GM12891 (cell line): Measurements from ENCODE around the gene PRKAB2.
A peak's percentile ranks its signal among the peaks of the same experiment; 100 is the strongest.
"Not testable (repeated sequence)": the region's sequence is repeated elsewhere in the genome, so short reads cannot be mapped to it uniquely, and the experiment has no call there.

Source experiments
- DNase-seq: peaks from one replicate; pipeline ENCODE4 v3.0.0; 2011; ENCODE audit warnings: low spot score; ENCODE audit not compliant: insufficient read length
- FAIRE-seq: peaks from 2 replicates; lab custom pipeline; 2011; peaks lifted over from hg19 to GRCh38; lab: Jason Lieb, UNC
- PAX5 ChIP-seq: IDR thresholded peaks from 2 replicates; pipeline ENCODE4 v1.6.1; 2011; ENCODE audit warnings: low read length, moderate library complexity, mild to moderate bottlenecking; ENCODE audit not compliant: insufficient read depth, severe bottlenecking
- POLR2A ChIP-seq: IDR thresholded peaks from 2 replicates; pipeline ENCODE4 v1.6.1; 2011; ENCODE audit warnings: low read depth, low read length, control low read depth
- POLR2AphosphoS5 ChIP-seq: IDR thresholded peaks from 2 replicates; pipeline ENCODE4 v1.6.1; 2011; ENCODE audit warnings: low read depth, low read length, control low read depth
- POU2F2 ChIP-seq: IDR thresholded peaks from 2 replicates; pipeline ENCODE4 v1.6.1; 2011; ENCODE audit warnings: low read depth, mild to moderate bottlenecking, control low read depth, low read length, moderate library complexity
- SPI1 ChIP-seq: IDR thresholded peaks from 2 replicates; pipeline ENCODE4 v1.6.1; 2011; ENCODE audit warnings: low read depth, low read length, control low read depth
- TAF1 ChIP-seq: IDR thresholded peaks from 2 replicates; pipeline ENCODE4 v1.6.1; 2011; ENCODE audit warnings: low read depth, low read length, control low read depth

Gene PRKAB2

GRCh38 chr1:147185432-147185831, 13.2 kb upstream of the PRKAB2 start:
- no peak for DNase-seq
- TF ChIP-seq SPI1 = no peak
- no peak for TF ChIP-seq POLR2A
- no peak for TF ChIP-seq PAX5
- no peak for TF ChIP-seq POU2F2
- no peak for TF ChIP-seq POLR2AphosphoS5
- TF ChIP-seq TAF1 = no peak
- FAIRE-seq = no peak

- no peak for TF ChIP-seq SPI1
- FAIRE-seq (no peak), DNase-seq (no peak)
These were observed 5.5 kb upstream of the PRKAB2 start for GRCh38 chr1:147177611-147178380.

DNA sequence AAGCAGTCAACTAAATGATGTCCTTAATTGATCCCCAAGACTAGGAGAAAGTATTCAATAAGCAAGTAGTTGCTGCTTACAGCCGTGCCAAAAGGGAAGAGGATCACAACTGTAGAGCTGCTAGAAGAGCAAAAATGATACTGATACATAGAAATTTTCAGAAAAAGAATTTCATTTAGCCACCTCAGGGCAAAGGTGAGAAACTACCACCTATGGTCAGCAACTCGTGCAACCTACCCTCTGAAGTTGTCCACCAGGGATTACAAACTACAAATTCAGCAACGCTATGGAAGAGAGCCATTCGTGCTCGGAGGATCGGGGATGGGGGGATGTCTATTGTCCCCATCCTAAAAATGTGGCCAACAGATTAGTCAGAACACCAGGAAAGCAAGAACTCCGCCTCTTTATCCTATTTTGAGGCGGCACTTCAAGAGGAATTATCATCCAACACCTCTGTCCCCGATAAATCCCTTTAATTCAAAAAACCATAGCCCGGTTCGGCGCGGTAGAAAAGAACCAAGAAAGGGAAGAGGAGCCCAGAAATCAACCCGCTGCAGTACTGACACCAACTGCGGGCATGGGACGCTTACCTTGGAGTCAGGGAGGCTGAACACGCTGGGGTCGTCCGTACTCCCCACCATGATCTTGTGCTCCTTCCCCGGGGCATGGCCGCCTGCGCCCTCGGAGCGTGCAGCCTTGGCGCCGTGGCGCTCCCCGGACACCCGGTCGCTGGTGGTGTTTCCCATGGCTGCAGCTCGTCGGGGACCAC, 687 bp downstream of the PRKAB2 start:
- no peak for FAIRE-seq
- peak; percentile 5 for DNase-seq
- TF ChIP-seq POU2F2 (no peak), POLR2A (0 out of 2 replicates have a peak, but pooled peaks have one; percentile 26), SPI1 (no peak), PAX5 (no peak), POLR2AphosphoS5 (no peak), TAF1 (0 out of 2 replicates have a peak, but pooled peaks have one; percentile 6)

DNA sequence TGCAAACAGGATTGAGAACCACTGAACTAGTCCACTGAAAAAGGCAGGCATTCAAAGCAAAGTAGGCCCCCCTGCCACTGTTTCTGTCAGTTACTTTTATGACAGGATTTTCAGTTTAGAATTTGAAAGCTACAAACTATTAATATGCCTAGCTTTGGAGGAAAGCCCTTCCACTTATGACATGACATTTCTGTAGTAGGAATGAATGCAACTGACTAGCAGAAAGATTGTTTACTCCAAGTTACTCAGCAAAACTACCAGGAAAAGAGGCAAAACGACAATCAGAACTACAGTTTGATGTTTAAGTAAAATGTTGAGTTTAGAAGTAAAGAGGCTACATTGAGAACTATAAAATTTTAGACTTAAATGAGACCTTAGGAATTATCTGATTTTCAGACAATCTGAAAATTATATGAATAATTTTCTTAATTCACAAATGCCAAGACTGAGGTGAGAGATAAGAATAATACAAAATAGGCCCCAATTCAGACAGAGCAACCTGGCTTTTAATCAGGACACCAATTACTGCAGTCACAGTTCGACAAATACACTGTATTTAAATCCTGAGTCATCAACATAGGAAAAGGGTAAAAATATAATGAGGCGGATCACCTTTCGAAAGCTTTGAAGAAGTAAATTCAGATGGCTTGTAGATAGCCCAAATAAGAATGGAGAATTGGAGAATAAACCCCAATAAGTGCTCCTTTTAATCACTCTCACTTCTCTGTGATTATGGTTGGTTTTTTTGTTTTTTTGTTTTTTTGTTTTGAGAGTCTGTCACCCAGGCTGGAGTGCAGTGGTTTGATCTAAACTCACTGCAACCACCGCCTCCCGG, 2.2 kb downstream of the PRKAB2 start:
- FAIRE-seq (no peak), DNase-seq (no peak)
- TF ChIP-seq TAF1 (no peak), PAX5 (no peak), POU2F2 (no peak), POLR2A (no peak), POLR2AphosphoS5 (no peak), SPI1 (no peak)

DNA sequence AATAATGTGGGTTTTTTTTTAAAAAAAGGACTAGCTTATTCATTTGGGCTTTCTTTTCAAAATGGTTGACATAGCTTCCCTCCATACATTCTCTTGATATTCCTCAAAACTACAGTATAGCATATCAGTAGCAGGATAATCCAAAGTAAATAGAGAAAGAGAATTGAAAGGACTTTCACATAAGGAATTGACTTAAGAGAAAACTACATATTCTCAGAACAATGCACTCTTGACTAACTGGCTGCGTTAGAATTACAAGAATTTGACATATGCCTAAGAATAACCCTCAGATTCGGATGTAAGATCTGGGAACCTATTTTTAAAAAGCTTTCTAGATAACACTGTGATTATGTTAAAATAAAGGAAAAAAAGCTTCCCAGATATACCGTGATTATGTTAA, 3.1 kb downstream of the PRKAB2 start:
- FAIRE-seq (no peak), DNase-seq (no peak)
- no peak for TF ChIP-seq SPI1
- no peak for TF ChIP-seq POLR2A
- TF ChIP-seq PAX5 = no peak
- no peak for TF ChIP-seq POLR2AphosphoS5
- no peak for TF ChIP-seq POU2F2
- TF ChIP-seq TAF1 = no peak

GRCh38 chr1:147168626-147169058, 3.6 kb downstream of the PRKAB2 start:
- TF ChIP-seq PAX5 = no peak
- no peak for TF ChIP-seq TAF1
- no peak for TF ChIP-seq POLR2A
- no peak for TF ChIP-seq POU2F2
- TF ChIP-seq SPI1 = no peak
- TF ChIP-seq POLR2AphosphoS5 = no peak
- no peak for DNase-seq
- no peak for FAIRE-seq

DNA sequence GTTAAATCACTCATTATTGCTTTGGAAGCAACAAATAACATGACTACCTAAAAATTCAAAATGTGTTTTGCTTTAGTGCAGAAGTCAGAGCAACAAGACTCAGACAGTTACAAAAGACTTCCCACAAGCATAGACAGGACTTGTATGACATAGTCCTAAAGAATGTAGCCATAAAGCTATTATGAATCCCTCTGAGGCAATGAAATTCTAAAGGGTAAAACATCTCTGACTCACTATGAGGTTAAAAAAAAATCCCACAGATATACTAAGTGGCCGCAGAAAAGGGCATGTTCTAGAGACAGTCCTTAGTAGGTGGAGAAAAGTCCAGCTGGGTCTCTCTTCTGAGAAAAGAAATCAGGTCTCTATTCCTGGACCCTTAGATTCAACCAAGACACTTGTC, 4.9 kb downstream of the PRKAB2 start:
- DNase-seq = no peak
- FAIRE-seq = no peak
- no peak for TF ChIP-seq POU2F2
- no peak for TF ChIP-seq POLR2AphosphoS5
- TF ChIP-seq POLR2A = no peak
- TF ChIP-seq TAF1 = no peak
- TF ChIP-seq PAX5 = no peak

DNA sequence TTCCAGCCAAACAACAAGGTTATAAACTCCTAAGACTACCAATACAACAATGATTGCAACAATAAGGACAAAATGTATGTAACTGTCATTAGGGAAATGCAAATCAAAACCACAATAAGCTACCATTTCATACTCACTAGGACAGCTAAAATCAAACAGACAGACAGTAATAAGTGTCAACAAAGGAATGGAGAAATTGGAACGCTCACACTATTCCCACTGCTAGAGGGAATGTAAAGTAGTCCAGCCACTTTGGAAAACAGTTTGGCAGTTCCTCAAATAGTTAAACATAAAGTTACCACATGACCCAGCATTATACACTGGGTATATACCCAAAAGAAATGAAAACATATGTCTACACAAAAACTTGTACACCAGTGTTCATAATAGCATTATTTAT, 9.3 kb downstream of the PRKAB2 start:
- no peak for FAIRE-seq
- TF ChIP-seq TAF1 = no peak
- TF ChIP-seq POLR2A = no peak
- DNase-seq = no peak

DNA sequence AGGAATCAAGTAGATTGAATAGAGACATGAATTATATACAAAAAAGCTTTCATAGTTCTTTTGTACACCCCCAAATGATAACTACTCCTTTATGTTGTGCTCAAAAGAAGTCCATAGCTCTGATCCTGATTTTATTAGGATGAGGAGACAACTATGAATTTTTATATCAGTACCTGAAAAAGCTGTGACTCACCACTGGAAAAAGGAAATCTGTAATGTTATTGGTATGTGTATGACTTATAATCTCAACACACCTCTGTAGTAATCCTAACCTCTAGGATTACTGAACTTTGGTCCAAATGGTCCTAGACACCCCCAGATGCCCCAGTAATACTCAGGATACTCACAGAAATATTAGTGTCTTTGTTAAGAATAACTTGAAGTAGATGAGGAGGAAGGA, 10.2 kb downstream of the PRKAB2 start:
- FAIRE-seq (no peak), DNase-seq (no peak)
- TF ChIP-seq TAF1 (no peak), POLR2AphosphoS5 (no peak), PAX5 (no peak), POU2F2 (no peak)

DNA sequence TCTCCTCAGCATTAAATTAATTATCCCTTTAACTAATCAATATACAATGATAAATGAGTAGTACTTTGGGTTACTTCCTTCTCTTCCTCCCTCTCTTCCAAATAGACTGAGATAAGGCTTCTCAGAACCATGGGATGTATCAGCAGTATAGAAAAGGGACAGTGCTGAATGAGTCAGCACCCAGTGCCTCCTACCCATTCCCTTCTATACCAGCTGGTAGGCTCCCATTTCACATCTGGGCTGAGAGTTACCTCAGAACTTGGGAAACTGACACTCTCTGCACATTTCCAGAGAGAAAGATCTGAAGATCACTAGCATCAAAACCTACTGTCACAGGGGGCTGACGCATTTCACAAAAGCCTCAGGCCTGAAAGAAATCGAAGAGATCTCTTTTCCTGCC, 15.2 kb downstream of the PRKAB2 start:
- not testable (repeated sequence) for DNase-seq, FAIRE-seq
